SIG-M5 (cell line): ENCODE data around the gene ZFYVE19.

Source experiments
- DNase-seq: peaks from one replicate; lab custom pipeline; 2025; lab: John Stamatoyannopoulos, UW

ZFYVE19 gene

GRCh38 chr15:40815042-40815698, 8.3 kb downstream of the ZFYVE19 start:
- DNase-seq = no peak

DNA sequence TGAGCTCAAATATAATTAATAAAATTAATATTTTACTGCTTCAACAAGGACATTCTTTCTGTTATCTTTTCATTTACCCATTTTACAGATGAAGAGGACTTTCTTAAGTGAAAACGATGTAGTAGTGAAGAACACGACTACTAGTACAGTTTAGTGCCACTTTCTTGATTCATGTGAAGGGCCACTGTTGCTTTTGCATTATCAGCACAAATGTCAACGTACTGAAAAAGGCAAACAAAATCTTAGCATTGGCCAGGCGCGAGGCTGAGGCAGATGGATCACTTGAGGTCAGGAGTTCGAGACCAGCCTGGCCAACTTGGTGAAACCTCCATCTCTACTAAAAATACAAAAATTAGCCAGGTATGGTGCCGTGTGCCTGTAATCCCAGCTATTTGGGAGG, 12.2 kb downstream of the ZFYVE19 start:
- no peak for DNase-seq

- DNase-seq = no peak
Observed at GRCh38 chr15:40821195-40821594, 14.3 kb downstream of the ZFYVE19 start.

GRCh38 chr15:40823572-40824343, 16.9 kb downstream of the ZFYVE19 start:
- DNase-seq = no peak

GRCh38 chr15:40825661-40826422, 19.0 kb downstream of the ZFYVE19 start:
- DNase-seq = no peak

DNA sequence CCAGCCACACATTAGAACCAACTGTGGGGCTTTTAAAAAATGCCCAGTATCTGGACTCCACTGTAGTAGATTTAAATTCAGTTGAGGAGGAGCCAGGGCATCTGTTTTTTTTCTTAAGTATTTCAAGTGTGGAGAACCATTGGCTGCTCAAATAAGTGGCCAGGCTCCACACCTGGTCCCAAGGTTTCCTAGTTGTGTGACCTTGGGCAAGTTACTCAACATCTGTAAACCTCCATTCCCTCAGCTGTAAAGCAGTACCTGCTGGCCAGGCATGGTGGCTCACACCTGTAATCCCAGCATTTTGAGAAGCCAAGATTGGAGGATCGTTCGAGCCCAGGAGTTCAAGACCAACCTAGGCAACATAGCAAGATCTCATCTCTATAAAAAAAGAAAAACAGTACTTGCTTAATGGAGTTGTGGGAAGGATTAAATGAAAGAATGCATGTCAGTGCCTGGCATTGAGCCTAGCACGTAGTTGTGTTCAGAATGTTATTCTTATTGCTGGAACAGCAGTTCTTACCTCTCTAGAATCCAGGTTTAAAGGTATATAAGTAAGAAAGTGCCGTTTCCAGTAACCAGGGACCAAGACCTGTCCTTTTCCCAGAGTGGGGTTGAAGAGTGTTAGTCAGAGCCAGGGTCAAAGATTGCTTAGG, 19.7 kb downstream of the ZFYVE19 start:
- DNase-seq = no peak

DNA sequence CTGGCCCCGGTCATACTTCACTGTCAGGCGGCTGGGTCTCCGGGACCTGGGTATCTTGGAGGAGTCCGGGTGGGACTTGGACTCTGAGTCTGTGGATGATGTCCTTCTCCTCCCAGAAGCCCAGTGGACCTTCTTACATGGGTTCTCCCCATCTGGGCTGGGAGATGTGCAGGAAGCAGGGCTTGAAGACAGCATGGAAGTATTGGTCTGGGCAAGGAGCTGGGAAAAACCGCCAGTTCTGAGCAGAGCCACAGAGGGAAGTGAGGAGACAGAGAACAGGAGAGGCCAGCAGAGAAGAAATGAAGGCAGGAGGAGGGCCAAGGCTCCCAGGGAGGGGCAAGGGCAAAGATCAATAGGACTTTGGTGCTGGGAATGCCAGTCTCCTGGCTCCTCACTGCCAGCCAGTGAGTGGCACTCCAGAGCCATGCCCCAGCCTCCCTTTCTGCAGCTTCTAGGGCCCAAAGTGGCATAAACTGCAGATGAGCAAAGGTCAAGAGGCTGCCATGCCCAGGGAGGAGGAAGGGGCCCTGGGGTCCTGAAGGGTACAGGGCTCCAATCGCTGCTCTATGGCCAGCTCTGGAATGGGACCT, 21.7 kb downstream of the ZFYVE19 start, which contains the start of gene PPP1R14D:
Gene PPP1R14D, minus strand, starts transcription at position 262 of the 590 bp plus-strand sequence. Its CDS starts 67 bp downstream, at position 195.
- DNase-seq = no peak

- DNase-seq = no peak
Observed at GRCh38 chr15:40829115-40829514, 22.2 kb downstream of the ZFYVE19 start.

GRCh38 chr15:40830884-40831283, 24.0 kb downstream of the ZFYVE19 start:
- DNase-seq = no peak

GRCh38 chr15:40831861-40832260, 25.0 kb downstream of the ZFYVE19 start:
- DNase-seq = no peak

DNA sequence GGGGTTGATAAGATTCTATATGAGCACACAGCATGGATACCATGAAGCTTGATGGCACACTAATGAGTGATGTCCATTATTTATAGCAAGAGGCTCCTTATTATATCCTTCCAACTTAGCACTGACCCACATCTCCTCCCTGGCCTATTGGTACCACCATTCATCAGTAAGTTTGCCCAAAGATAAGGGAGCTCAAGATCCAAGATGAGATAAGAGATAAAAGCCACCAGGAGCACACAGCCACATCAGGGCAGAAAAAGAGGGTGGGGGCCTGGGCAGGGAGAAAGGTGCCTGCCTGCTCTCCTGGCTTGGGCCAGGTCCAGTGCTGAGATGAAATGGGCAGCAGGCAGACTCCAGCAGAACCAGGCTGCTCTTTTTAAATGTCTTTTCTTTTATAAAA, 26.0 kb downstream of the ZFYVE19 start:
- DNase-seq = no peak

- DNase-seq = no peak
Observed at GRCh38 chr15:40836020-40836419, 29.1 kb downstream of the ZFYVE19 start.

DNA sequence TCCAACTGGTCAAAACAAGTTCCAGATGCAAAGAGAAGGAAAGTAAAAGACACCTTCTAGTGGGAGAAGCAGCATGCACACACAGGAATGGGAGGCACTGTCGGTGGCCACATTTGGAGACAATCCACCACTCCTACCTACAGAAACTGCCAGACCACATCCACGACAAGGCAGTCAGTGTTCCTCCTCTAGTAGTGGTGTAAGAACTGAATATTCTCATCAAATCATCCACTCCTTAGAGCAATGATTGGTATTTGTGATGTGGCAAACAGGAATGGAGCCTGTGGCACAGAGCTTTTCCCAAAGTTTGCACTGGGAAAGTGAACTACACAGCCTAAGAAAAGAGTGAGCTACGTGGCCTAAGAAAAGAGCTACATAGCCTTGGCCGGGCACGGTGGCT, 31.9 kb downstream of the ZFYVE19 start:
- DNase-seq = no peak

DNA sequence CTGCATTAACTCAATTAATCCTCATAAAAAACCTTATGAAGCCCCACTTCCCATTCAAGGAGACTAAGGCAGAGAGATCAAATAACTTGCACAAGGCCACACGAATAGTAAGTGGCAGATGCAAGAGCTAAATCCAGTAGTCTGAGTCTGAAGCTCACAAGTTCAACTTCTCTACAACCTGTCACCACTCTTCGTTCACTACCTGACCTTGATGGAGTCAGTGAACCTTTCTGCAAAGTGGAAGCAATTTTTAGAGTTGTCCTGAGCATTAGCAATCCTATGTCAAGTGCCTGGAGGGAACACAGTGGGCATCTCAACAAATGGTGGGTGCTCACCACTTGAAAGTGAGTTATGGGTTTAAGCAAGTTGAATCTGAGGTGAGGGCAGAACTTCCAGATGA, 34.9 kb downstream of the ZFYVE19 start:
- DNase-seq = no peak

GRCh38 chr15:40843261-40843884, 36.5 kb downstream of the ZFYVE19 start:
- DNase-seq = no peak

- DNase-seq = no peak
Observed at GRCh38 chr15:40843885-40844695, 37.2 kb downstream of the ZFYVE19 start, which contains the start of gene SPINT1. SPINT1 (plus strand) TSS chr15:40844048; CDS start chr15:40844555, 507 bp downstream.

GRCh38 chr15:40844696-40845030, 37.8 kb downstream of the ZFYVE19 start:
- DNase-seq = no peak

DNA sequence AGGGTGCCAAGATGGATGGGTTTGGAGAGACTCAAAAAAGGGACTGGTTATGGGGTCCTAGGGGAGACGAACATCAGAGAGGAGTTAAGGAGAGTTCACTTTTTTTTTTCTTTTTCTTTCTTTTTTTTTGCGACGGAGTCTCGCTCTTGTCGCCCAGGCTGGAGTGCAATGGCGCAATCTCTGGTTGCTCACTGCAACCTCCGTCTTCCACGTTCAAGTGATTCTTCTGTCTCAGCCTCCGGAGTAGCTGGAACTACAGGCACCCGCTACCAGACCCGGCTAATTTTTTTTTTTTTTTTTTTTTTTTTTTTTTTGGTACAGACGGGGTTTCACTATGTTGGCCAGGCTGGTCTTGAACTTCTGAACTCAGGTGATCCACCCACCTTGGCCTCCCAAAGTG, 38.1 kb downstream of the ZFYVE19 start:
- no peak for DNase-seq

GRCh38 chr15:40845511-40846284, 38.8 kb downstream of the ZFYVE19 start:
- no peak for DNase-seq

DNA sequence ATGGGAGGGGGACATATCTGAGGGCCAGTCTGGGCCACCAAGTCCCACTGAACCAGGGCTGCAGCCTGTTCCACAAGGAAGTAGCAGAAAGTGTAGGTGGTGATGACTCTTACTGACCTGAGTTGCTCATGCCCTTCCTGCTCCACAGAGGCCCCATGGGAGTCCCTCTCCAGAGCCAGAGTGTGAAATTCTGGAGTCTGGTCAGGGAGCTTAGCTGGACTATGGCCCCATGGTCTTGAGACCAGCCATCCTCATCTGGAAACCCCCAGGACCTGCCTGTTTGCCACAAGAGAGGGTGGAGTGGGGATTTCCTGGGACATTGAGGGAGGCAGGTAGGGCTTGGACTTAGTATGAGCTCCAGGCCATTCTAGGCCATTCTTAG, 39.9 kb downstream of the ZFYVE19 start:
- no peak for DNase-seq
